ENCODE results near the gene MGP. TPM values are rescaled to one million over a fixed set of nuclear protein-coding genes. Genes with fewer than 3 reads are reported as not detected.

The MGP gene
- total RNA-seq, 1 experiment from 2014 or later = 39.0 TPM

Other genes with a start within 250 kb of the MGP start
- not detected in 2 replicates for gene GUCY2C, start 189.3 kb downstream of the MGP start, total RNA-seq (2014; rRNA removed; shearing (Covaris generic))
- 15.4 and 23.7 TPM in 2 replicates for gene WBP11, start 82.4 kb downstream of the MGP start, total RNA-seq (2014; rRNA removed; shearing (Covaris generic))
- 1.5 and 4.5 TPM in 2 replicates for gene C12orf60, start 82.2 kb downstream of the MGP start, total RNA-seq (2014; rRNA removed; shearing (Covaris generic))
- 0.23 TPM in 1 of 2 replicates, not detected in the other for gene SMCO3, start 71.7 kb downstream of the MGP start, total RNA-seq (2014; rRNA removed; shearing (Covaris generic))
- gene ART4, start 42.3 kb downstream of the MGP start, total RNA-seq (2014; rRNA removed; shearing (Covaris generic)) = not detected in 2 replicates
- gene ERP27, start 52.7 kb upstream of the MGP start, total RNA-seq (2014; rRNA removed; shearing (Covaris generic)) = not detected in 2 replicates
- gene ARHGDIB, start 75.7 kb upstream of the MGP start, total RNA-seq (2014; rRNA removed; shearing (Covaris generic)) = 308 and 347 TPM in 2 replicates
- gene PDE6H, start 87.2 kb upstream of the MGP start, total RNA-seq (2014; rRNA removed; shearing (Covaris generic)) = not detected in 2 replicates

Measured in Daoy (cell line).